GM21529 (cell line): Measurements from ENCODE around the gene GLI3.

ENCODE experiments used
- ATAC-seq: cut with Tn5 transposase; IDR thresholded peaks from one replicate; pipeline ENCODE4 v1.9.1; 2021; ENCODE audit not compliant: unreplicated experiment

GLI3 gene

DNA sequence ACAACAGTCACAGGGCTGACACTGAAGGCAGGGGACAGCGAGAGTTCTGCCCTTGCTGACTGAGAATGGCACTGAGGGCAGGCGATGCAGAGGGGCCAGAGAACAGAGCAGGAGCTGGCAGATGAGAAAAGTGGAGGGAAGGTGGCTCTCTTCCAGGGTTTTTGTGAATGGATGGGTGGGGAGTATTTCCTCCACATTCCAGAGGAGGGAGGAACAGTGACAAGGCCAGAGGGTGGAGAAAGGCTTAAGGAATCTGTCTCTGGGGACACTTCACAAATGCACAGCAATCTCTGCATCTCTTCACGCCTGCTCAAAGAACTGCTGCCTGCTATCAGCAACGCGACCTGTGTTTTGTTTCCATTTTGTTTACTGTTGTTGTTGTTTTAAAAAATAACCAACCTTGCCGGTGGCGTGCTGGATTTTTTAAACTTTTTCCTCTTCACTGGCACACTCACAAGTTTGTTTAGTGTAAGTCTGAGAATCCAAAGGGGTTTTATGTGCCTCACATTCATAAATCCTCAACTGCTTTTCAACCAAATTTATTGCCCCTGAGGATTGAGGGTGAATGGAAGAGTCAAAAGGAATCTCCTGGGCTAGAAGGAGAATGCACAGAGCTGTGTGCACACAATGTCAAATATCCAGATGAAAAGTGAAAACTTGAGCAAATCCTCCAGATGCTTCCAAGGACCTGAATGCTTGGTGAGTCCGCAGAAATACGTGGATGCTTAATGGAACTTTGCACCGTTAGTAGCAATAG is 129.3 kb downstream of the GLI3 start:
- ATAC-seq, result no peak

DNA sequence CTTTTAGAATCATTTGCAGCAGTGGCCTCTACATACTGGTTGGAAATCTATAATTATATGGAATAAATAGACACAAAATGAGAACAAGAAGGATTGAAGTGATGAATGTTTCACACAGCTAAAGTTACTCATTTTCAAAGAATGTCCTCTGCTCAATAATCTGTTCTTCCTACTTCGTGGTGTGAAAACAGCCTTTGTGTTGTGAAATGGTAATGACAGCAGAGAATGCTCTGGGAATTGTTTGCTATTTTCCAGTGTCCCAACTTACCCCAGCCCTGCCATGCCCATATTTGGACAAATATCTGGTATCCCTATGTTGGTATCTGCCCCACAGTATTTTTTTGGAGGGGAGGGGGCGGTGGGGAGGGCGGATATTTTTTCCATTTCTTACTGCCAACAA is 130.4 kb downstream of the GLI3 start:
- no peak for ATAC-seq

DNA sequence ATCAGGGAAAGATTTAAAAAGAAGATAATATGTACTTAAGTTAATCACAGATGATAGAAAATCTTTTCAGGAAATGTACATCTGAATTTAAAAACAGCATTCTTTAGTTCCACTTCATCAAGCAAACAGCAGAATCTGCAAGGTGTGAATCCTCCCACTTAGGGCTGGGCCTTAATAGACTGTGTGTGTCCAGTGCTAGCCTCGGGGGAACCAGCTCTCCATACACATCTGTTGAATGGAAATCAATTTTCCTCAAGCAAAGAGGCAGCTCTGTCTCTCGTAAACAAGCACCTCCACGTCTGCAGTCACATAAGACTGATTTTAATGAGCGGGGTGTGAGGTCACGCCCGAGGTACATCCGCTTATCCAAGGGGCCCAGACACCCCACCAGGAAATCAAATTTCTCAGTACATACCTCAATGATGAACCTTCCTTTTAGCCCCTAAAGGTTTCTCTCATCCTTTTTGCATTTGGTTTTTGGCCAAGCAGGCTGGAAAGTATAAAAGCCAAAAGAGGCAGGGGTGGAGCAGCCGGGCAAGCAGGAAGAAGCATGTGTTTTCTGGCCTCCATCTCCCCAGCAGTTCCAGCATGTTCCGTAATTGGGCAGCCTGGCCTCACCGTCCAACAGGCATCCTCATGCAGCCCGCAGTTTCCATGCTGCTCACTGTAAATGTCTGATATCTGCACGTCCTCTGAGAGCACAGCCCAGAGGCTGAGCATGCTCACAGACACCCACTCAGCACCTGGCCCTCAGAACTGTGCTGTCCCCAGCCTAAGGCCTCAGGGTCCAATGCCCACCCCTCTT is 131.3 kb downstream of the GLI3 start:
- ATAC-seq, result no peak

DNA sequence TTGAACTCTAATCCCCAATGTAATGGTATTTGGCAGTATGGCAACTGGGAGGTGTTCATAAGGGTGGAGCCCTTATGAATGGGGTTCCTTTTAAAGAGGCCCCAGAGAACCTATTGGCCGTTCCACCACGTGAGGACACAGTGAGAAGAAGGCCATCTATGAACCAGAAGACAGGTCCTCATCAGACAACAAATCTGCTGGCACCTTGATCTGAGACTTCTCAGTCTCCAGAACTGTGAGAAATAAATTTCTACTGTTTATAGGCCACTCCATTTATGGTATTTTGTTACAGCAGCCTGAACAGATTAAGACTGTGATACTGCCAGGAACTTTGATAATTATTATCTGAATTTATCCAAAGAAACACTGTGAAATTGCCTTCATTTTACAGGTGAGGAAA is 132.3 kb downstream of the GLI3 start:
- ATAC-seq, result no peak

DNA sequence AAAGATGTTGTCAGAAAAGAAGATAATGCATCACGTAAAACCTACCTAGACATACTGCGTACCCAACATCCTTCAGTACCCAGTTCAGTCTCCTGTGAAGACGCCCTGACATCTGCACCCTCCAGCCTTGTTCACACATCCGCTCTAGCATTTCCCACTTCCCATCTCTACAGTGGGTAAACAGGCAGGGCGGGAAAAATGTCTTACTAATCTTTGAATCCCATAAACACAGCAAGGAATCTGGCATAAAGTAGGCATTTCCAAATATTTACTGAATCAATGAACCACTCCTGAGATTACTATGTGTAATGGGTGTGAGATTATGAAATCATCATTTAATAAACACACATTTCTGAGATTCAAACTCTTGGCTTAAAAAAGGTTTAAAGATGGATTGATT is 132.8 kb downstream of the GLI3 start:
- ATAC-seq, result no peak

GRCh38 chr7:42103456-42103855 is 133.6 kb downstream of the GLI3 start:
- no peak for ATAC-seq

GRCh38 chr7:42103020-42103419 is 134.0 kb downstream of the GLI3 start:
- no peak for ATAC-seq

GRCh38 chr7:42102301-42102700 is 134.7 kb downstream of the GLI3 start:
- ATAC-seq, result no peak

GRCh38 chr7:42100156-42100508 is 136.9 kb downstream of the GLI3 start:
- no peak for ATAC-seq

DNA sequence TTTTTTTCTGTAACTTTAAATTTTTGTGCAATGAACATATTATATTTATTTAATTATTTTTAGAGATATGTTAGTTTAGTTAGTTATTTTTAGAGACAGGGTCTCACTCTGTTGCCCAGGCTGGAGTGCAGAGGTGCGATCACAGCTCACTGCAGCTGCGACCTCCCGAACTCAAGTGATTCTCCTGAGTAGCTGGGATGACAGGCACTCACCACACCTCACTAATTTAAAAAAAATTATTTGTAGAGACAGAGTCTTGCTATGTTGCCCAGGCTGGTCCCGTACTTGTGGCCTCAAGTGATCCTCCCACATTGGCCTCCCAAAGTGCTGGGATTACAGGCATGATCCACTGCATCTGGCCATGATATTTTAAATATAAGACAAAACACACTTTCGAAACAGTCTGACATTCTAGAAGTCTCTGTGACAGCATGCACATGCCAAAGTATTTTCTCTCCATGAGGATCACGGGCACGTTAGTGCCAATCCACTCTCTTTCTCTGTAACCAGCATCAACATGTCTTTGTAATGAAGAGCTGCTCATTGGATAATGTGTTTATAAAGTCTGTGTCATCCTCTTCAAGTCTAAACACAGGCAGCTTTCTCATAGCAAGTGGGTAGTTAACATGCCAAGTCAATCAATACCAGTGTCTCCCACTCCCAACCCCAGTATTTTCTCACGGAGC is 137.4 kb downstream of the GLI3 start:
- no peak for ATAC-seq

GRCh38 chr7:42099066-42099465 is 137.9 kb downstream of the GLI3 start:
- ATAC-seq, result no peak

GRCh38 chr7:42097752-42098151 is 139.3 kb downstream of the GLI3 start:
- no peak for ATAC-seq

DNA sequence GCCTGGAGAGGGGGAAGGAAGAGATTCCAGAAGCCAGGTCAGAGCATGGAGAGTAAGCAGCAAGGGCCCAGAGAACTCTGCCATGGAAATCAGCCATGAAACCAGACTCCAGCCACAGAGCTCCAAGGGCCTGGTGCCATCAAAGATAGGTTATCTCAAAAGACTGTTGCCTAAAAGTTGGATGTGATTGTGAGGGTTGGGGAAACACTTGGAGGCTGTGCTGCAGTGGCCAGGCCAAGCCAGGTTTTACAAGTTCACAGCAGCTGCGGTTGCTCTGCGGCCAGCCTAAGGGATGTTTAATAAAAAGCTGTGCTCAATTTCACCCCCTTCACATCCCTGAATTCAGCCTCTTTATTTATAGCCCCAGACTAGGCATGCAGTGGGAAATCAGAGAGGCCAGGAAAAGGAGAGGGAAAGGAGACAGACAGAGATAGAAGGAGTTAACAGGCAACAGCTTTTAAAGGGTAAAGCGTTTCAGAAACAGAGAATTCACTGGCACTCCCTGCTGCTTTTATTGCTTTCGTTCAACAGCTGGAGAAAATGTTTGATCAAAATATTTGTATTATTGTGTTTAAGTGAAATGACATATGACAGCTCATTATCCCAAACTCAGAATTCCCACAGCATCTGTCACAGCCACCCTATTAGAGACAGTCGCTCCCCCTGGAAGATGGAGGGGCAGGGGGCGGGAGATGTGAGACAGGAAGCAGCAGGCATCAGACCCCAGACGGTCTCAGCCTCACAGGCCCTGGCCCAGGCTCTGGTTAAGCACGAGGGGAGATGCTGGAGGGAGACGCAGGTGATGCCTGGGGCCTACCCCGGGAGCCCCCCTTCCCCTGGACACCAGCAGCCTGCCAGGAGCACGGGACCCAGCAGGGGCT is 140.1 kb downstream of the GLI3 start:
- ATAC-seq, result no peak

DNA sequence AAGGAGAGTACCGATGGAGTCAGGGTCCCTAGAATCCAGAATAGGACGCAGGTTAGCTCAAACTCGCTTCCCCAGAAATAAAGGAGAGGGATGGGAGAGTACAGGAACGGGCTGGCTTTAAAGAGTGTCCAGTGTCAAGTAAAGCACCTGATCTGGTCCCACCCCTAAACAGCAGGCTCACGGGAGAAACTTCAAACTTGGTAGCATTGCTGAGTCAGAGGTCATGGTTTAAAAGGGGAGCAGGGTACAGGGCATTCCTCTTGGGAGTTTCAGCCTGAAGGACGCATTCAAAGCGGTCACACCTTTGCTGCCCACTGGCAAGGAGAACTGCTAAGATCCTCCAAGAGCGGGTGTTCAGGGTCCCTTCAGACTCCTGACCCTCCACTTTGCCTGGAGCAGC is 140.7 kb downstream of the GLI3 start:
- no peak for ATAC-seq

GRCh38 chr7:42095791-42096190 is 141.2 kb downstream of the GLI3 start:
- ATAC-seq, result no peak

GRCh38 chr7:42093349-42093905 is 143.6 kb downstream of the GLI3 start:
- ATAC-seq, result no peak

- no peak for ATAC-seq
Observed at GRCh38 chr7:42091461-42092291, 145.3 kb downstream of the GLI3 start.

DNA sequence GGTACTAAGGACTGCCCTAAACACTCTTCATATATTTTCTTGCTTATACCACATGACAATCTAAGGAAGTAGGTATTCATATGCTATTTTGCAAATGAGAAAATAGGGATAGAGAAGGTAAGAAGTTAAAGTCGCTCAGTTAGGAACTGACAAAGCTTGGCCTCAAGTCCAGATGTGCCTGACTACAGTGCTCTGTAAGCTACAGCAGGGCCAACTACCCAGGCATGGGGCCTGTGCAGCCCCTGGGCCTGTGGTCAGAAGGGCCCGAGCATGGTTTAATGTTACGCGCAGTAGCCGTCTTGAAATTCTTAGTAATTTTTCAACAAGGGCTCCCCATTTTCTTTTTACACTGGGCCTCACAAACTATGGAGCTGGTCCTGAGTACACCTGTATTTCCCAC is 146.2 kb downstream of the GLI3 start:
- ATAC-seq, result no peak

- no peak for ATAC-seq
Observed at GRCh38 chr7:42090056-42090455, 147.0 kb downstream of the GLI3 start.

DNA sequence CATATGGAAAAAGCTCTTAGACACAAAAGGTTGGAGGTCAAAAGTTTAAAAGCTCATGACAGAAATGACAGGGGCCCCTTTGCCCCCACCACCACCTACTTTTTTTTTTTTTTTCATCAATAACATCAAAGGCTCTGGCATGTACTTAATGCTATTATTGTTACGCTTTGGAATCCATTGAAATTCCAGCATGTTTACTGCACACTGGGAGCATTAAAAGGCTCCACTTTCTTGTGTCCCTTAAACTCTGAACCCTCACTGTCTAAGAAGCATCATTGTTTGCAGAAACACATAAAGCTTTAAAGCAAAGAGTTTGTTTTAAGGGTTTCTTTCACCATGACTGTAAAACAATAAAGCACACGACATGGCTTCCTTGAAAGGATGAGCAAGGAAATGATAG is 149.4 kb downstream of the GLI3 start:
- ATAC-seq, result no peak
